ENCODE measurements around the gene ADRA2B.

Gene ADRA2B

DNA sequence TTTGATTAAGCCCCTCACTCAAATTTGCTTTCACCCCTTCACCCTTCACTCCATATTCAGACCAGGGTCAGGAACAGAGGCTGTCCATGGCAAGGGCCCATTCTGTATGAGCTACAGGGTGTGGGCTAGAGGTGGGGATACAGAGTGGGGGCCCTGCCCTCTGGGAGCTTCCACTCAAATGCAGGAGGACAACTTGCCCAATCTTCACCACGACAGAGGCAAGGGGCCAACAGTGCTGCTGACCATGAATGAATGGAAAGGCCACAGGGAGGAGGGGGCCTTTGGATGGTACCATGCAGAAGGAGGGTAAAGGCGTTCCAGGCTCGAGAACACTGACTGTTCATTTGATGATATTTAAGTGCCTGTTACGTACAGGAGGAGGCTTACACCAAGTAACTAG lies 22.8 kb downstream of the ADRA2B start:
- H3K27me3 ChIP-seq (ENCODE audit: insufficient read depth, poor library complexity, severe bottlenecking): no peaks in the 10 kb centered on the region
- no peak overlapping the region for H3K27ac ChIP-seq (replicated peaks)
- no peak overlapping the region for H3K4me3 ChIP-seq (replicated peaks; ENCODE audit: insufficient read depth, low read length)
- no peak for TF ChIP-seq SPI1 (IDR thresholded peaks at IDR 0.05; ENCODE audit: borderline replicate concordance, low read depth)
- no peak for DNase-seq (ENCODE audit: low read depth in 1 of 2, low spot score in 1 of 2)

DNA sequence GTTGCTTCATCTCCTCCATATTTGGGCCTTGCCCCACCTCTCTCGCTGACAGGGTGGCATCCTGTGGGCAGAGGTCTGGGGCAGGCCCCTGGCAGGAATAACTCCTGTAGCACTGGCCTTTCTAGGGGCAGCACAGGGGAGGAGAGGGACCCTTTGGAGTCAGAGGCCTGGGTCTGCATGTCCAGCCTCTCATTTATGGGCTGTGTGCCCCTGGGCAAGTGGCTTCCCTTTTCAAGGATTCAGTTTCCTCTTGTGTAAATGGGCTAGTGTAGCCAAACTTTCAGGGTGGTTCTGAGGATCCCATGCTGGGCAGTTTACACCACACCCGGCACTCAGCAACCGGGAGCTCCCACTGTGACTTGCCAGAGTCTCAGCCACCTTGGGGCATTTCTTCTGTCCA lies 23.4 kb downstream of the ADRA2B start:
- TF ChIP-seq GABPA (IDR thresholded peaks at IDR 0.05; ENCODE audit: low read depth) (no peak), POLR2AphosphoS5 (IDR thresholded peaks at IDR 0.05; ENCODE audit: low read depth) (no peak), SPI1 (IDR thresholded peaks at IDR 0.05; ENCODE audit: borderline replicate concordance, low read depth) (no peak)
- TF ChIP-seq, protein P1, sequence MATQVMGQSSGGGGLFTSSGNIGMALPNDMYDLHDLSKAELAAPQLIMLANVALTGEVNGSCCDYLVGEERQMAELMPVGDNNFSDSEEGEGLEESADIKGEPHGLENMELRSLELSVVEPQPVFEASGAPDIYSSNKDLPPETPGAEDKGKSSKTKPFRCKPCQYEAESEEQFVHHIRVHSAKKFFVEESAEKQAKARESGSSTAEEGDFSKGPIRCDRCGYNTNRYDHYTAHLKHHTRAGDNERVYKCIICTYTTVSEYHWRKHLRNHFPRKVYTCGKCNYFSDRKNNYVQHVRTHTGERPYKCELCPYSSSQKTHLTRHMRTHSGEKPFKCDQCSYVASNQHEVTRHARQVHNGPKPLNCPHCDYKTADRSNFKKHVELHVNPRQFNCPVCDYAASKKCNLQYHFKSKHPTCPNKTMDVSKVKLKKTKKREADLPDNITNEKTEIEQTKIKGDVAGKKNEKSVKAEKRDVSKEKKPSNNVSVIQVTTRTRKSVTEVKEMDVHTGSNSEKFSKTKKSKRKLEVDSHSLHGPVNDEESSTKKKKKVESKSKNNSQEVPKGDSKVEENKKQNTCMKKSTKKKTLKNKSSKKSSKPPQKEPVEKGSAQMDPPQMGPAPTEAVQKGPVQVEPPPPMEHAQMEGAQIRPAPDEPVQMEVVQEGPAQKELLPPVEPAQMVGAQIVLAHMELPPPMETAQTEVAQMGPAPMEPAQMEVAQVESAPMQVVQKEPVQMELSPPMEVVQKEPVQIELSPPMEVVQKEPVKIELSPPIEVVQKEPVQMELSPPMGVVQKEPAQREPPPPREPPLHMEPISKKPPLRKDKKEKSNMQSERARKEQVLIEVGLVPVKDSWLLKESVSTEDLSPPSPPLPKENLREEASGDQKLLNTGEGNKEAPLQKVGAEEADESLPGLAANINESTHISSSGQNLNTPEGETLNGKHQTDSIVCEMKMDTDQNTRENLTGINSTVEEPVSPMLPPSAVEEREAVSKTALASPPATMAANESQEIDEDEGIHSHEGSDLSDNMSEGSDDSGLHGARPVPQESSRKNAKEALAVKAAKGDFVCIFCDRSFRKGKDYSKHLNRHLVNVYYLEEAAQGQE (IDR thresholded peaks at IDR 0.05; ENCODE audit: insufficient replicate concordance, low read depth): no peak
- TF ChIP-seq, protein P2, sequence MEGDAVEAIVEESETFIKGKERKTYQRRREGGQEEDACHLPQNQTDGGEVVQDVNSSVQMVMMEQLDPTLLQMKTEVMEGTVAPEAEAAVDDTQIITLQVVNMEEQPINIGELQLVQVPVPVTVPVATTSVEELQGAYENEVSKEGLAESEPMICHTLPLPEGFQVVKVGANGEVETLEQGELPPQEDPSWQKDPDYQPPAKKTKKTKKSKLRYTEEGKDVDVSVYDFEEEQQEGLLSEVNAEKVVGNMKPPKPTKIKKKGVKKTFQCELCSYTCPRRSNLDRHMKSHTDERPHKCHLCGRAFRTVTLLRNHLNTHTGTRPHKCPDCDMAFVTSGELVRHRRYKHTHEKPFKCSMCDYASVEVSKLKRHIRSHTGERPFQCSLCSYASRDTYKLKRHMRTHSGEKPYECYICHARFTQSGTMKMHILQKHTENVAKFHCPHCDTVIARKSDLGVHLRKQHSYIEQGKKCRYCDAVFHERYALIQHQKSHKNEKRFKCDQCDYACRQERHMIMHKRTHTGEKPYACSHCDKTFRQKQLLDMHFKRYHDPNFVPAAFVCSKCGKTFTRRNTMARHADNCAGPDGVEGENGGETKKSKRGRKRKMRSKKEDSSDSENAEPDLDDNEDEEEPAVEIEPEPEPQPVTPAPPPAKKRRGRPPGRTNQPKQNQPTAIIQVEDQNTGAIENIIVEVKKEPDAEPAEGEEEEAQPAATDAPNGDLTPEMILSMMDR (IDR thresholded peaks at IDR 0.05; ENCODE audit: insufficient read depth, low read length): no peak
- Histone ChIP-seq H3K4me3 (replicated peaks; ENCODE audit: insufficient read depth, low read length) (no peak overlapping the region), H3K27me3 (ENCODE audit: insufficient read depth, poor library complexity, severe bottlenecking) (no peaks in the 10 kb centered on the region), H3K27ac (replicated peaks) (no peak overlapping the region)
- DNase-seq (ENCODE audit: low read depth in 1 of 2, low spot score in 1 of 2): no peak

DNA sequence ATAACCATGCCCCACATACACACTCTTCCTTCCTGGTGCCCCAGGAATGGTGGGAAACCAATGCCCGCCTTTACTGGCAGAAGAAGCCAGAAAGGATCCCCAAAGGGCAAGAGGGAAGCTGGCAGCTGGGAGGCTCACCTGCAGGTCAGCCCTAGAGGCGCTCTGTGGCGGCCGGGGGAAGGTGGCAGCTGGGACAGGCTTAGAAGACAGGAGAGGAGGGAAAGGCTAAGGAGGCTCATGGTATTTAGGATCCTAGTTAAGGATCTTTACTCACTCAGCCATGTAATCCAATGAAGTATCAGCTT lies 23.8 kb downstream of the ADRA2B start:
- TF ChIP-seq, protein P1 (IDR thresholded peaks at IDR 0.05; ENCODE audit: insufficient replicate concordance, low read depth): no peak
- TF ChIP-seq, protein P2 (IDR thresholded peaks at IDR 0.05; ENCODE audit: insufficient read depth, low read length): no peak
- no peak for TF ChIP-seq SPI1 (IDR thresholded peaks at IDR 0.05; ENCODE audit: borderline replicate concordance, low read depth)
- TF ChIP-seq GABPA (IDR thresholded peaks at IDR 0.05; ENCODE audit: low read depth): no peak
- no peak for TF ChIP-seq POLR2AphosphoS5 (IDR thresholded peaks at IDR 0.05; ENCODE audit: low read depth)
- DNase-seq (ENCODE audit: low read depth in 1 of 2, low spot score in 1 of 2): no peak

DNA sequence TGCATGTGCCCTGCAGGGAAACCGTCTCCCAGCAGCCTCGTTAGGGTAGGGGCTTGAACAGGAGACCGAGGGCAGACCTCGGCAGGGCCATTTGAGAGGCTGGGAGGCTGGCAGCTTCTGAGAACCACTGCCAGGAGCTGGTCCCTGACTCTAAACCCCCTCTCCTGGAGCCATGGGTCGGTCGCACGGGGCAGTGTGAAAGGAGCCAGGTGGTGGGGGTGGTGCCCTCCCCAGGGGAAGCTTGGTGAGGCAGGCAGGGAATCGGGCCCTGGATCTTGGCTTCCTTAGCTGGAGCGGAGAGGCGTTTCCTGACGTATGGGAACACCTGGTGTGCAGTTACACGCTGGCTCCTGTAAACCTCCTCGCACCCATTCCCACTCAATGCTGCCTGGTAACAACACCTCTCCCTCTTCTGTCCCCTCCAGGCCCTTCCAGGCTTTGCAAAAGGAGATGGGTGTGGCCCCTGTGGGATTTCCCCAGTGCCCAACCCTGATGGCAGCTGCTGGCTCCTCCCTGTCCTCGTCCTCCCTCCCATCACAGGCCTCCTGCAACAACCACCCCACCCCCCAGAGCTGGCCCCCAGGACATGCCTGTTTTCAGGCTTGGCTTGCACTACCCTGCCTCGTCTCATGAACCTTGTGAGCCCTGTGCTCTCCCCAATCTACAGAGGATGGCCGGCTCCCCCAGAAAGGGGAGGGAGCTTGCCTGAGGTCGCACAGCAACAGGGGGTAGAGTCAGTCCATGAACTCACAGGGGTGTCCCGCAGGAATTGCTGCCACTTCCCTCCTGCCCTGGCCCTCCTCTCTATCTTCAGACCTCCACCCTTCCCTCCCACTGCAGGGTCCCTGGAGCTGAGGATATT lies 24.4 kb downstream of the ADRA2B start:
- Histone ChIP-seq H3K4me3 (replicated peaks; ENCODE audit: insufficient read depth, low read length) (no peak overlapping the region), H3K27me3 (ENCODE audit: insufficient read depth, poor library complexity, severe bottlenecking) (no peaks in the 10 kb centered on the region), H3K27ac (replicated peaks) (no peak overlapping the region)
- TF ChIP-seq, protein P1 (IDR thresholded peaks at IDR 0.05; ENCODE audit: insufficient replicate concordance, low read depth): no peak
- TF ChIP-seq POLR2AphosphoS5 (IDR thresholded peaks at IDR 0.05; ENCODE audit: low read depth): no peak
- TF ChIP-seq SPI1 (IDR thresholded peaks at IDR 0.05; ENCODE audit: borderline replicate concordance, low read depth): no peak
- TF ChIP-seq GABPA (IDR thresholded peaks at IDR 0.05; ENCODE audit: low read depth): no peak
- TF ChIP-seq, protein P2 (IDR thresholded peaks at IDR 0.05; ENCODE audit: insufficient read depth, low read length): no peak
- no peak for DNase-seq (ENCODE audit: low read depth in 1 of 2, low spot score in 1 of 2)

More for the DNA sequence above, 23.8 kb downstream of the ADRA2B start:
- H3K27ac ChIP-seq (replicated peaks): no peak overlapping the region
- H3K4me3 ChIP-seq (replicated peaks; ENCODE audit: insufficient read depth, low read length): no peak overlapping the region
- H3K27me3 ChIP-seq (ENCODE audit: insufficient read depth, poor library complexity, severe bottlenecking): no peaks in the 10 kb centered on the region

Measured in HL-60 (cell line).